ENCODE data around the gene CAMK4. TPM values are rescaled to one million over a fixed set of nuclear protein-coding genes. Genes with fewer than 3 reads are reported as not detected.

CAMK4 gene
- total RNA-seq (2014; rRNA removed; shearing (Covaris generic)) = 20.7 and 22.8 TPM in 2 replicates
- polyA plus RNA-seq (2015; cell fraction: cytosol; rRNA removed) = 14.5 and 16.5 TPM in 2 replicates
- polyA plus RNA-seq (2015; cell fraction: nucleus; rRNA removed) = 4.3 and 10.5 TPM in 2 replicates

DNA sequence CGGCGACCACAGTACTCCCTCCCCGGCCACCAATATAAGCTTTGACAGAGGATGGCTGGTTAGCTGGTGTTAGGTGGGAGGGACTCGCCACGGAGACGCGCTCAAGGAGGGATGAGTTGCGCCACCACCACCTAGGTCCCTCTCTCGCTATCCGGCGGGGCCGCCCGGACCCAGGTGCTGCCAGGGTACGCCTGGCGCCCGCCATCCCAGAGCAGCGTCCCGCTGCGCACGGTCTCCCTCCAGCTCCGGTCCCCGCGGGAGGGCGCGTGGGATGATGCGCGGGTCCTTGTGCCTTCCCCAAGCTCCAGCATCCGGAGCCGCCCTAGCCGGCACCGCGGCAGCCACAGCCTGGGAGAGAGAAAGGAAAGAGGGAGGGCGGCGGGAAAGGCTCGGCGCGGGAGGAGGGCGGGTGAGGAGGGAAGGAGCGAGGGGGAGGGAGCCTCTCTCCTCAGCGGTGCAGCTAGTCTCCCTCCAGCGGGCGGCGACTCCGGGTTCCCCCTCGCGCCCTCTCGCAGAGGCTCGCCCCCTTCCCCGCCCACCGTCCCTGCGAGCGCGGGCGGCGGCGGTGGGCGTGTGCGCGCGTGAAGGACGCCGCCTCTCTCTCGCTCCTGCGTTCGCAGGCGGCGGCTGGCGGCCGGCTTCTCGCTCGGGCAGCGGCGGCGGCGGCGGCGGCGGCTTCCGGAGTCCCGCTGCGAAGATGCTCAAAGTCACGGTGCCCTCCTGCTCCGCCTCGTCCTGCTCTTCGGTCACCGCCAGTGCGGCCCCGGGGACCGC, at the start of gene CAMK4:
Gene CAMK4 (plus strand): TSS at position 598 of the 774 bp plus-strand sequence. CDS start 100 bp downstream, at position 698.
- in situ Hi-C loops (cut with HindIII; ENCODE audit: low pct_unique_long_range_greater_than_20kb, low sequenced_read_pairs) = no loop called here
- peak; percentile 79 for DNase-seq (ENCODE audit: low read depth, low spot score)

- in situ Hi-C loops (cut with HindIII; ENCODE audit: low pct_unique_long_range_greater_than_20kb, low sequenced_read_pairs) = no loop called here
- DNase-seq (ENCODE audit: low read depth, low spot score) = no peak
Observed at GRCh38 chr5:111183064-111183463, 41.1 kb upstream of the CAMK4 start.

GRCh38 chr5:111187079-111187478, 37.1 kb upstream of the CAMK4 start:
- in situ Hi-C loops (cut with HindIII; ENCODE audit: low pct_unique_long_range_greater_than_20kb, low sequenced_read_pairs) = no loop called here
- DNase-seq (ENCODE audit: low read depth, low spot score) = no peak

DNA sequence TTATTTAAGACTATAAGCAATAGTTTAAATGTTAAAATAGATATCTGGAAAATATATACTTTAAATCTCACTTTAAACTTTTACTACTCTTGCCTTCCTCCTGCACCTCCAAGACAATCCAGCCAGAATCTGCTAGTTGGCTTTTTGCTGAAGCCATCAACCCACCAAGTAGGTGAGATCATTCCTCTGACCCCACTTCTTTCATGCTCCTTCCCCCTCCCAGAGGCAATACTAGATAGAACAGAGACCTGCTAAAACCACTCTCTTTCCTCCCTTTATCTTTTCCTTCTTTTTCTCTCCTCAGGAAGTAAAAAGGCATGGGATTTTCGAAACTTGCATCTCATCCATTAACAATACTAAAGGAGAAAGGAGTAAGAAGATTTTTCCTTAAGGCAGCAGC, 30.1 kb upstream of the CAMK4 start:
- DNase-seq (ENCODE audit: low read depth, low spot score) = no peak
- in situ Hi-C loops (cut with HindIII; ENCODE audit: low pct_unique_long_range_greater_than_20kb, low sequenced_read_pairs) = no loop called here

- no peak for DNase-seq (ENCODE audit: low read depth, low spot score)
- in situ Hi-C loops (cut with HindIII; ENCODE audit: low pct_unique_long_range_greater_than_20kb, low sequenced_read_pairs) = no loop called here
Observed at GRCh38 chr5:111194925-111195324, 29.3 kb upstream of the CAMK4 start.

GRCh38 chr5:111197523-111197922, 26.7 kb upstream of the CAMK4 start:
- in situ Hi-C loops (cut with HindIII; ENCODE audit: low pct_unique_long_range_greater_than_20kb, low sequenced_read_pairs) = no loop called here
- peak; percentile 30 for DNase-seq (ENCODE audit: low read depth, low spot score)

- DNase-seq (ENCODE audit: low read depth, low spot score) = no peak
- in situ Hi-C loops (cut with HindIII; ENCODE audit: low pct_unique_long_range_greater_than_20kb, low sequenced_read_pairs) = no loop called here
Observed at GRCh38 chr5:111198281-111198966, 25.8 kb upstream of the CAMK4 start.

DNA sequence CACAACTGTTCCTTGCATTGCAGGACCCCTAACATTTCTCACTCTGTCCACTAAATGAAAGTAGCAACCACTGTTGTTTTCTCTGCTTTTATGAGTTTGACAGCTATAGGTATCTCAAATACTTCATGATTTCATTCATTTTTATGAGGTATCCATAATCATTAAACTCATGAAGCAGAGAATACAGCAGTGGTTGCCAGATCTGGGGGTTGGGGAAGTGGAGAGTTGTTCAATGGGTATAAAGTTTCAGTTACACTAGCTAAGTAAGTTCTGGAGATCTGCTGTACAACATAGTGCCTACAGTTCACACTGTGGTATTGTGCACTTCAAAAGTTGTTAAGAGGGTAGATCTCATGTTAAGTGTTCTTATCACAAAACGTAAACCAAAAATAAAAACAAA, 23.4 kb upstream of the CAMK4 start:
- in situ Hi-C loops (cut with HindIII; ENCODE audit: low pct_unique_long_range_greater_than_20kb, low sequenced_read_pairs) = no loop called here
- no peak for DNase-seq (ENCODE audit: low read depth, low spot score)

DNA sequence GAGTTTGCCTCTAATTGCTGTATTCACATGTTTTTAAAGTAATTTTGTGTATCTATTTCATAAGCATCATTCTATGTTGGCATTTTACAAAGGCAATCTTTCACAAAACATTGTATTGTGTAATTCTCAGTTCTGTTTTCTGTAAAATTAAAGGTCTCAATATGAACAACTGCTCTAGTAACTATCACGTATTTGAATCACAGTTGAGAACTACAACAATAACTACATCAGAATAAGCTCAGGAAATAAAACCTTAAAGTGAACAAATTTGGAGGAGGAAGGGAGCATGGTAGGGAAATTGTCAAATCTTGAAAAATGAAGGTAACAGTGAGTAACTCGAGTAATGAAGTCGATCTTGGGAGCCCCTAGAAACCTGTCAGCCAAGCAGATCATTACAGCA, 22.5 kb upstream of the CAMK4 start:
- in situ Hi-C loops (cut with HindIII; ENCODE audit: low pct_unique_long_range_greater_than_20kb, low sequenced_read_pairs) = no loop called here
- DNase-seq (ENCODE audit: low read depth, low spot score) = no peak

GRCh38 chr5:111211341-111211740, 12.8 kb upstream of the CAMK4 start:
- in situ Hi-C loops (cut with HindIII; ENCODE audit: low pct_unique_long_range_greater_than_20kb, low sequenced_read_pairs) = no loop called here
- DNase-seq (ENCODE audit: low read depth, low spot score) = no peak

- in situ Hi-C loops (cut with HindIII; ENCODE audit: low pct_unique_long_range_greater_than_20kb, low sequenced_read_pairs) = no loop called here
- no peak for DNase-seq (ENCODE audit: low read depth, low spot score)
Observed at GRCh38 chr5:111214052-111214742, 10.0 kb upstream of the CAMK4 start.

GRCh38 chr5:111215971-111216370, 8.2 kb upstream of the CAMK4 start:
- in situ Hi-C loops (cut with HindIII; ENCODE audit: low pct_unique_long_range_greater_than_20kb, low sequenced_read_pairs) = no loop called here

GRCh38 chr5:111221139-111221538, 3.0 kb upstream of the CAMK4 start:
- DNase-seq (ENCODE audit: low read depth, low spot score) = no peak
- in situ Hi-C loops (cut with HindIII; ENCODE audit: low pct_unique_long_range_greater_than_20kb, low sequenced_read_pairs) = no loop called here

More at GRCh38 chr5:111215971-111216370, 8.2 kb upstream of the CAMK4 start:
- no peak for DNase-seq (ENCODE audit: low read depth, low spot score)

- in situ Hi-C loops (cut with HindIII; ENCODE audit: low pct_unique_long_range_greater_than_20kb, low sequenced_read_pairs) = no loop called here
- no peak for DNase-seq (ENCODE audit: low read depth, low spot score)
Observed at GRCh38 chr5:111223101-111223786, 940 bp upstream of the CAMK4 start.

GRCh38 chr5:111224561-111225345, 569 bp downstream of the CAMK4 start:
- DNase-seq (ENCODE audit: low read depth, low spot score) = no peak

DNA sequence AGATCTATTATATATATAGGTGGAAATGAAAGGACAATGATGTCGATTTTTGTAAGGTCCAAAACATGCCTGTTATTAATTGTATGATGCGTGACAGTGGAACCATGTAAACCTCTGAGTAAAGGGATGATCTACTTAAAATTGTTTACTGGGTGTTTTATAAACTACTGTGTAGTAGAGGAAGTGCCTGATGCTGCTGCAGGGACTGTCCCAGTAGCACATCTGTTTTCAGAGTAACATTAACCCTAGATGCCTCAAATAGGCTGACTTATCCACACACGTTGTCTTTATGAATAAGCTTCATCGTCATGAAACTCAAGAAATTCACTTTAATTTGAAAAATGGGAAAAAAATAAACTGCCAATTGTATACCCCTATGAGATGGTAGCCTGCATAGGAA, 1.7 kb downstream of the CAMK4 start:
- DNase-seq (ENCODE audit: low read depth, low spot score) = no peak
- in situ Hi-C loops (cut with HindIII; ENCODE audit: low pct_unique_long_range_greater_than_20kb, low sequenced_read_pairs) = no loop called here

More at GRCh38 chr5:111224561-111225345, 569 bp downstream of the CAMK4 start:
- in situ Hi-C loops (cut with HindIII; ENCODE audit: low pct_unique_long_range_greater_than_20kb, low sequenced_read_pairs) = no loop called here

DNA sequence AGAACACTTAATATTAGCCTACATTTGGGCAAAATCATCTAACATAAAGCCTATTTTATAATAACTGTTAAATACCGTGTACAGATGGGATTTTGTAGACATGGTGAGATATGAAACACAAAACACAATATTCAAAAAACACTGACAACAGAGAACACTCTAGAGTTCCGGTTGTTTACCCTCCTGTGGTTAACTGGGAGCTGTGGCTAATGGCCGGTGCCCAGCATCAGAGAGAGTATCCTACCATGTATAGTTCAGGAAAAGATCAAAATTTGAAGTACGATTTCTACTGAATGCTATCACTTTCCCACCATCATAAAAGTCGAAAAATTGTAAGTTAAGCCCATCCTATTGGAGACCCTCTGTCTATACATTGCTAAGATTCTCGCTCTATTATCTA, 2.4 kb downstream of the CAMK4 start:
- in situ Hi-C loops (cut with HindIII; ENCODE audit: low pct_unique_long_range_greater_than_20kb, low sequenced_read_pairs) = no loop called here
- DNase-seq (ENCODE audit: low read depth, low spot score) = no peak
